DMS114 treated with DMSO at 0.1 percent for 48 hours (cell line): ENCODE measurements around the gene GSDME.
A peak's percentile ranks its signal among the peaks of the same experiment; 100 is the strongest.

Experiments used
- DNase-seq: peaks from one replicate; lab custom pipeline; 2025; ENCODE audit not compliant: unreplicated experiment; lab: John Stamatoyannopoulos, UW

The GSDME gene

DNA sequence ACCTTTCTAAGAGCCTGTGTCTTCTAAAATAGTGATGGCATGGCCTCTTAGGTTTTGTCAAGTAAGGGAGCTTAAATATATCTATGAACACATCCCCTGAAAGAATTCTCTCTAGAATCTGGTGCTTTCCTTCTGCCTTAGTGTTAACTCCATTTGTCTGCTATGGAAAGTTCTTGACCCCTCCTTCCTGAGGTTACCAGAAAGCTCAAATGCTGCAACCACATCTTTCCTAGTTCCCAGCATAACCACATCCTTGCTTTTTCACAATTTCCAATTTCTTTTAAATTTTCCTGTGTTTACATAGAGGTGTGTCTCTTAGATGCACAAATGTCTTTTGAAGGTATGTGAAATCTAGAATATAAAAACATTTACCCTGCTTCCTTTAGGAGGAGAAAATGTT is 16.4 kb upstream of the GSDME start:
- DNase-seq, result no peak

DNA sequence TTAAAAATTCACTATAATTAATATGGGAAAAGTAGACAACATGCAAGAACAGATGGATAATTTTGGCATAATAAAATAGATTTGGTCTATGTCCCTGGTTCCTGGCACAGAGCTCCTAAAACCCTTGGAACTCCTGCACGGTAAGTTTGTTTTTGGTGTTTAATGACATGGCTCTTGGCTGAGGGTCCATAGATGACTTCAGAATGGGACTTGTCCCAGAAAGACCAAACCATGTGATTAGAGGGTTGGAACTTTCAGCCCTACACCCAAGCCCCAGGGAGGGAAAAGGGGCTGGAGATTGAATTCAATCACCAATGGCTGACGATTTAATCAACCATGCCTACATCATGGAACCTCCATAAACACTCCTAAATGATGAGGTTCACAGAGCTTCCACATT is 12.6 kb upstream of the GSDME start:
- DNase-seq, result no peak

DNA sequence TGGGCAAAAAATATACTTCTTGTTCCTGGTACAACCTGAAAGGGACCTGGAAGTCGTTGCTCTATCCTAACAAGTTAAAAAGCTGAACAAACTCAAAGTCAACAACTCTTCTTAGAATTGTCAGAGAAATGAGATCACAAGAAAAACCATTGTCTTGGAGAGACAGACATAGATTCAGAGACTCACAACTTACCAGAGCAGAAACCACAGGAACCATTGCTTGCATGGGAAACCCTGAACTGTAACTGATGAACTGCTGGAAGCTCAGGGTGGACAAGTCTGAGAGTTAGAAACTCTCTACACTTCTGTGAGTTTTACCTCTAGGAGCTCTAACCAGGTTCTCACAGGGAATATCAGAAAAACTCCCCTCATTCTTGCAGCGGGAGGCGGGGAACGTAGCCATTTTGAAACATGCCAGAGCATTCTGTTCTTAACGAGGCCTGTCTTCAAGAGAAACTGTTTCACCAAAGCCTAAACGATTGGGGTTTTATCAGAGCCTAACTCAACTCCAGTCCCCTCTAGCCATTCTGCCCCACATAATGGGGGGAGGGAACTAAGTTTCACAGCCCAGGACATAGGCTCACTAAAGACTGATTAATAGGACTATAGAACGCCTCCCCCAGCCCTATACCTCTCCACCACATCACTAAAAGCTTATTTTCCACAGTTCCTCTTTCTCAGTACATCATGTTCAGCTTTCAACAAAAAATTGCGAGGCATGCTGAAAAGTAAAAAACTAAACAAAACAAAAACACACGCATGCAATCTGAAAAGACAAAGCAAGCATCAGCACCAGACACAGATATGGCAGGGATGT is 12.0 kb upstream of the GSDME start:
- no peak for DNase-seq

DNA sequence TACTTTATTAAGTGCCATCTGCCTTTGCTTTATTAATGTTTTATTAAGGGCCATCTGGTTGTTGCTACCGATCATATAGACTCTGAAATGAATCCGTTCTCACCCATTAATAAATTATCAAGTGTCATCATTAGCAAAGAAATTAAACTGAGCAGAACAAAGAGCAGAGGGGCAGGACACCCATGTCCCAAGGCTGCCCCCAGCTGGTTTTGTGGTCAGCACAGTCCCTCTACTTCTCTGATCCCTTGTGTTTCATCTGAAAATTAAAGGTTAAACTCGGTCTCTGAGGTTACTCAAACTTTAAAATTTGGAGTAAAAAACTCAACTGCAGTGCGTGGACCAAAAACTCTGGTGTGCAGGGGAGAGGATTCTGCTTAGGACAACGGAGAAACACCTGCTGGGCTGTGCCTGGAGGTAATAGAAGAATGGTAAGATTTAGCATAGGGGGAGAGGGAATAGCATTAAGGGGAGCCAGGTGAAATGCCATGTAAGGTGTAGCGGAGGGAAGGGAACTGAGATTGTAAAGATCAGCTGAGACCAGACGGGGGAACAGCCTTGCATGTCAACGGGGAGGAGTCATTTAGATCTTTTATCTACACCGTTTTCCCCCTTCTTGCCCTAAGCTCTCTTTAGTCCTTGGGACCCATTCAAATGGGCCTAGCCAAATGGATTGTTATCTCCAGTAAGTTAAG is 10.8 kb upstream of the GSDME start:
- no peak for DNase-seq

DNA sequence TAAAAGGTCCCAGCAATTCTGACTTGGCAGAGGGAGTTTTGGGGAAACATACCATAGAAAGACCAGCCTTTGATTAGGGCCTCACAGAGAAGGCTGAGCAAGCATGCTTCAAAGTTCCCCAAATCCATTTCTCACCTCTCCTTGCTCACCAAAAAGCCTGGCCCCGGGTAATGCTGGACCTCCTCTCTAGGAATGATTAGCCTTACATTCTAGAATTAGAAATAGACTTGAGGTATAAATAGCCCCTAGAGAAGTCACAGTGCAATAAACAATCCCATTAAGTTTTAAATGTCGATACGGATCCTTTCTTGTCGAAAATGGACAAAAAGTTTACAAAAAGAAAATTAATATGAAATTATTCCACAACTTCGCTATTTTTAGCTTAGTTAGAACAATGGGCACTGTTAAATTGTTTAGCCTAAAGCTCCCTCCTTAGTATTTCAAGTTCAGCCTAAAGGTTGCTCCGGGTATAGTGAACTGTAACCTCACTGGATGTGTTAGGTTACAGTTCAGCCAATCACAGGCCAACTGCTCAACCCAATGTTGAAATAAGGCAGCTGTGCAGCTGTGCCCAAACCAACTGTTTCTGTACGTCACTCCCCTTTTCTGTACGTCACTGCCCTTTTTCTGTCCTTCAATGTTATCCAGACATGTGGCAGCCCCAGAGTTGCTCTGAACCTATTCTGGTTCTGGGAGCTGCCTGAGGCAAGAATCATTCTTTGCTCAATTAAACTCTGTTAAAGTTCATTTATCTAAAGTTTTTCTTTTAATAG is 7.9 kb upstream of the GSDME start:
- DNase-seq, result no peak

DNA sequence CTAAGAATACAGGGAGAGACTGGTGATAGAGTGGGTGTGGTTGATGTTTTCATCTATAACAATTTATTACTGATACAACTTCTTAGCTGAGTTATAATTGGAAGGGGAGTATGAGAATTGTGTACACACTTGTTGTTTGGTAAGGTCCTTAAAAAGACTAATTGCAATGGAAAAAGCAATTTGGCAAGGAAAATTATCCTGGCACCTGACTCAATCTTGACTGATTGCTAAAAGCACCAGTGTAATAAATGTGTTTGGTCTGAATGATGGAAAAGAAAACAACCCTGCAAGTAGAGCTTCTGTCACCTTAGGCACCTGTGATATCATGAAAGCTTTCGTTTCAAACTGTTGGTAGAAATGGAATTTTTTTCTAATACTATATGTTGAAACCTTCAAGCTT is 6.7 kb upstream of the GSDME start:
- DNase-seq, result no peak

DNA sequence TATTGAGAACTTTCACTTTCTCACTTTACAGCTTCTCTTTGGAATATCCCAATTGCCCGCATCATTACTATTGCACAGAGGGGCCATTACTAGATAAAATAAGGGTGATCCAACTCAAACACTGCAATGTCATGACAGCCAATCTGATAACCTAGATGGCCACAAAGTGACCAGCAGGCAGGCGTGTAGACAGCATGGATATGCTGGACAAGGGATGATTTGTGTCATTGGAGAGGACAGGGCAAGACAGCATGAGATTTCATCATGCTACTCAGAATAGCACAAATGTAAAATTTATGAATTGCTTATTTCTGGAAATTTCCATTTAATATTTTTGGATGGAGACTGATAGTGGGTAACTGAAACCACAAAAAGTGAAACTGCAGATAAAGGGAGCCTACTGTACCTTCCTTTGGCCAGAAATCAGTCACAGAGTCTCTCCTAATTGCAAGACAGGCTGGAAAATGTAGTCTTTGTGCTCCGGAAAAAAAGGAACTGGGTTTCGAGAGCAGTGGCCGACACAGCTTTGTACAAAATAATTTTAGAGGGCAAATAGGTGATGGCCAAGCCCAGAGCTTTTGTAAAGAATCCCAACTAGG is 6.1 kb upstream of the GSDME start:
- no peak for DNase-seq

DNA sequence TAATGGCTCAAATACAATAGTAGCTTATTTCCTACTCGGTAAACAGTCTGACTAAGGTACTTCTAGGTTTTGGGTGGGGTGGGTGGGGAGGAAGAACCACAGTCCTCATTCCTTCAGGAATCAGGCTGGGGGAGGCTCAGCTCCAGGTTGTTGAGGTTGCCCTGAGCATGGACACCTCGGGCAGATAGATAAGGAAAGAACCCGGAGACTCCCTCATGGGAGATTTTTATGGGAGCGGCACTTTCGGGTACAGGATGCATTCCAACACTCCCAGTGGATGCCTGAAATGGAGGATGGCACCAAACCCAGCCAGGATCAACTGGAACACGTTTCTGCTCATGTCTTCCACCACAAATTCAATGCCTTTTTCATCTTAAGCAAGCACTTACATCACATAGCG is 5.5 kb upstream of the GSDME start:
- DNase-seq, result no peak

DNA sequence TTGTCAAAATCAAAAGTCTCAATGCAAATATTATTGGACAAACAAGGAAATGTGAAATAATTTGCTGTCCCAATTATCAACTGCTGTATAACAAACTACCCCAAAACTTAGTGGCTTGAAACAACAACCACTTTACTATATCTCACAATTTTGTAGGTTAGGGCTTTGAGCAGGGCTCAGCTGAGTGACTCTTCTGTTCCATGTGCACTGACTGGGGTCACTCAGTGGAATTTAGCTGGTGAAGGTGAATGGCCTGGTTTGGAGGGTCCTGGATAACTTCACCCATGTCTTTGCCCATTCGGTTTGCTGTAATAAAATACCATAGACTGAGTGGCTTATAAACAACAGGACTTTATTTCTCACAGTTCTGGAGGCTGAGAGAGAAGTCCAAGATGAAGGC is 3.7 kb upstream of the GSDME start:
- no peak for DNase-seq

DNA sequence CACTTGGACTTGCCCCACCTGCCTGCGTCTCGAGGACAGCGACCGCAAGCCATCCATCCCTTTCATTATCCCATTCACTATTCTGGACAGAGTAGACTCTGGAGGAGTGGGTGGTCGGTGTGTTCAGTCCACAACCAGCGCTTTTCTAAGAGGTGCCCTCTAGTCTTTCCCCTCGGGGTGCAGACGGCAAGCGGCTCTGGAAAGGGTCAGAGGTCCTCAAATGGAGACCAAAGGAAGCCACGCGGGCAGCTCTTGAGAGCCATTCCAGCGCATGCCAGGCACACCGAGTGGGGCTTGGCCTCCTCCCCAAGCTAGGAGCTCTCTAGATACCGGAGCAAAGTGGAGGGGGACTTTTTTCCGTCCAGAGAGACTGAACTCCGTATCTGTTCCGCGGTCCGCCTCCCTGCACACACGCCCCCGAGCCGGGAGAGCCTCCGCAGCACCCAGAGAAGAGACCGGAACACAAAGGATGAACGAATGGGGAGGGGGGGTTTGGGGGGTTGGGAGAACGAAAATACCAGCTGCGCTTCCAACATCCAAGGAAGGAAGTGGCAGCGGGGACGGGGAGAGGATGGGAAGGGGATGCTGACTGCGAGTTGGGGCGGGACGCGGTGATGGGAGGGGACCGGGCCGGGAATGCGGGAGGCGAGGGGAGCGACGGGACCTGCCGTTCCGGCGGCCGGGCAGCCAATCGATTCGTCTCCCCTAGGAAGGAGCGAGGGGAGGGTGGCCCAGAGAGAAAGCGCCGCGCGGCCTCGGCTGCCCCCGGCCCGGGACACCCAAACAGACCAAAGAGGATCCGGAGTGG is 515 bp downstream of the GSDME start:
- DNase-seq, result peak; percentile 53

DNA sequence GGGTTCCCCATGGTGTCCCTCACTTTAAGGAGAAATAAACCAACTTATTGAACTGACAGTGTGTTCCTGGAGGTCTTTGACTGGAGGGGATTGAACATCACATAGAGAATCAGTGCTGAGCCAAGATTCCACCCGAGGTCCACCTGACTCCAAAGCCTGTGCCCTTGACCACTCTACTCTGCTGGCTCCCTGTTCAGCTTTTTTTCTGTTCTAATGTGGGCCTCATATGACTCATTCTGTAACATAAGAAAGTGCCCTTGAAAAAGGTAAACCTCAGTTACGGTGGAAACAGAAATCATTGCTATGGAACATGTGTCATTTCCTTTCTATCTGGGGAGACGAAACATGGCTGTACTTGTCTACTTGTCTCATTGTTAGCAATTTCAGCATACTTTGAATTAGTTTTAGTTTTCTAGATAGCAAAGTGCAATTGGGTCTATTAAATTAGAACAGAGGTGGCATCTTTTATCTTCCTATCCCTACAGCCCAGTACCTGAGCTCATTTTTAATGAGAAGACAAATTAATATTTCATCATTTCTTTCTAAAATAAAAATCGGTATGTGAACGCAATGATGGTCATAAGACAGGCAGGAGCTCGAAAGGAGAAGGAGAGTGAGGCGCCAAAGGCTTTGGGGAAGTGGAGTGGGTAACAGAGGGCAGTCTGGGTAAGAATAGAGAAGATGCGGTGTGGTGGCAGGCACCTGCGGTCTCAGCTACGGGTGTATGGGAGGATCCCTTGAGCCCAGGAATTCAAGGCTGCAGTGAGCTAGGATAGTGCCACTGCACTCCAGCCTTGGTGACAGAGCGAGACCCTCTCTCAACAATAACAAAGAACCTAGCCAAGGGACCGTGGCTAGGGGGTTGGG is 1.5 kb downstream of the GSDME start:
- no peak for DNase-seq

DNA sequence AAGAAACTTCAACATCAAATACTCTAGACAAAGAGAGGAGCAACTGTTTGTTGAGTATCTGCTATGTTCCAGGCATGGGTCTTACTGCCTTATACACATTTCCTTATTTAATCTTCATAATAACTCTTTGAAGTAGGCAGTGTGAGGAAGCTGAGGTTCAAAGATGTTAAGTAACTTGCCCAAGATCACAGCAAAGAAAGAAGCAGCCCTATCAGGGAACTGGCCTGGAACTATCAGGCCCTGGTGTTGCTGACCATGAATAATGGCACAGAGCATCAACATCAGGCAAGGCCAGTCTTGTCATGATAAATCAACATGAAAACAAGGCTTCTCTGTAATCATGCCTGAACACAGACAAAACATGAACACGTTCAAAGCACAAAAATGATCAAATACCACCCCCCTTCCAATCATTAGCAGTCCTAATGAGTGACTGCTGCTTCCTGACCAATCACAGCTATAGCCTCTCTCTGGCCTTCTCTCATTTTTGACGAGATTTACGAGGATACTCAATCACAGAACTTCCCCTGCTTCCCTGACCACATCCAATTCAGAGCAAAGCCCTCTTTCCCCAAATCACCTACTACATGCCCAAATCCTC is 2.3 kb downstream of the GSDME start:
- DNase-seq, result no peak

DNA sequence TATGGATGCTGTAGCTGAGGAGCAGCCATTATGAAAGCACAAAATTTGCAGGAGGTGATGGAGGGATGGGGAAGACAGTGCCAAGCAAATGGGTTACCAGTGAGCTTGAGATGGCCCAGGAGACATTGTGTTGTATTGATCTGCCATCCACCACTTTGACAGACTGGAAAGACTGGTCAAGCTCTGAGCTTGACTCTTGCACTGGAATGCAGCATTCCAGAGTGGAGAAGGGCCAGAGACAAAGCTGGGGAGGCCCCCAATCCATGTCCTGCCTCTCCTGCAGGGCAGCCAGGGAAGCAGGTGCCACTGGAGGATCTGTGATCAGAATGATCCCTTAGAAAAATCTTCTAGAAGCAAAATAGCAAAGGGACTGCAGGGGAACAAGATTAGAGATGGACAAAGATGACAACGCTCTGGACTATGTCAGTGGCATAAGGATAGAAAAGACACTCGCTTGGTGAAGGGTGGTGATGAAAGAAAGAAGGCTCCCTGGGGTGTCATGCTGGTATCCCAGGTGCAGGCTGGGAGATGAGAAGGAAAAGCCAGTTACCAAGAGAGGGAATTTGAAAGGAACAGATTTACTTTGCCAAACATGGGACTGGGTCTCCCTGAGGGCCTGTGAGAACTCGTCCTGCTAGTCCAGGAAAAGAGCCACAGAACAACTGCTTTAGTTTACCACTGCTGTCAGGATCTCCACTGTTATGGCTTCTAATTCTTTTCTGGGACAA is 5.0 kb downstream of the GSDME start:
- DNase-seq, result no peak

DNA sequence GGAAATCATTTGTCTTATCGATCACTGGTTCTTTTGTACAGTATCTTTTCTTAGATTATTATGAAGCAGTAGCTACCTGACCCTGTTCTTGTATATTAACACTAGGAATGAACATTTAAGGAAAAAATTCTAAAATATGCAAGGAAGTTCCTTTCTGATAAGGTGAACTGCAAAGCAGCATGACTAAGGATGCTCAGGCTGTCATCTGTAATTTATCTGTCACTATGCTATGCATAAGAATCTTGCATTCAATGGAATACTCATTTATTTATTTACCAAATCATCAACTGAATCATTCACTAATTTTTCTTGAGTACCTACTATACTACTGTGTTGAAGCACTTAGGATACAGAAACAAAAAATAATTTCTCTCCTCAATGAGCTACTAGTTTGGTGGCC is 5.8 kb downstream of the GSDME start:
- DNase-seq, result no peak

DNA sequence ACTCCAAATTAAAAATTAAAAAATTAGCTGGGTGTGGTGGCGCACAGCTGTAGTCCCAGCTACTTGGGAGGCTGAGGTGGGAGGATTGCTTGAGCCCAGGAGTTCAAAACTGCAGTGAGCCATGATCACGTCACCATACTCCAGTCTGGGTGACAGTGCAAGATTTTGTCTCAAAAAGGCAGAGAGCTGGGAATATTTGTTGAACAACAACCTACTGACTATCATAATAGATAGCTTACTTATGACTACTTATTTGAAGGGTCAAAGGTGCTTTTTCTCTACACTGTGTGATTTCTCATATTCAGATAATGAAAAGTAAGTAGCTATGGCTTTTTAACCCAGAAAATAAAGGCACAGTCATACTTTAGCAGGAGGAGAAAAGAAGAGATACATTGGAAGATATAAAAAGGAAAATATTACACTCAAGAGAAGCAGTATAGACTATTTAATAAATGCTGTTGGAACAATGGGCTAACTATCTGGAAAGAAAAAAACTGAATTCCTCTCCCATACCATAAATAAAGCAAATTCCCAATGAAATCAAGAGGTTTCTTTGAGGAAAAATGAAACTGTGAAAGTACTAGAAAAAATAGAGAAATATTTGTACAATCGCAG is 6.7 kb downstream of the GSDME start:
- DNase-seq, result no peak

DNA sequence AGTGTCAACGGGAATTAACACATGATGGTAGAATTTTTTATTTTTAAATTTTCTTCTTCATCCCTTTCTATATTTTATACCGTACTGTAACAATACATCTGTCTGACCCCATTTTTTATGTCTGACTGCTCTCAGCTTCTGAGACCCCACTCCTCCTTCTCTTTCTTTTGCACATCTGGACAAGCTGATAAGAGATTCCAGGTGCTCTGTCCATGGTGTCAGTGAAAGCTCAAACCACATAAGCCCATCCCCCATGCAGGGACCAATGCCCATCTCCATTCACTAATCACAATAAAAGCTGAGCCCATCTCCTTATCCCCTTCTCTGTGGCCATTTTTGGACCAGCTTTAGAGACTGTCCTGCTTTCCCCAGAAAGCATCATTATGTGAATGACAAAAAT is 8.7 kb downstream of the GSDME start:
- no peak for DNase-seq

DNA sequence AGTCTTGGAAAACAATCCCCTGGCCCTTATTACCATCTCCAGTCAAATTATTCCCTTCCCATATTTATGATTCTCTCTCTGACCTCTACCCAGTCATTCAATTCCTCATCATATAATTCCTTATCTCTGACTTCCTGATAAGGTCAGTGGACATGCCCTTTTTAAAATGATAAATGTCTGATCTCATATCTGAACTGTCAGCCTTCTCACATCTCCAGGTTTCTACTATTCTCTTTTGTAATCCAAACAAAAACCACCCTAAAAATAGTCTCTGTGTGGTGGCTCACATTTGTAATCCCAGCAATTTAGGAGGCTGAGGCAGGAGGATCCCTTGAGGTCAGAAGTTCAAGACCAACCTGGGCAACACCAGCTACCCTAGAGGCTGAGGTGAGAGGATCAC is 11.9 kb downstream of the GSDME start:
- DNase-seq, result no peak

DNA sequence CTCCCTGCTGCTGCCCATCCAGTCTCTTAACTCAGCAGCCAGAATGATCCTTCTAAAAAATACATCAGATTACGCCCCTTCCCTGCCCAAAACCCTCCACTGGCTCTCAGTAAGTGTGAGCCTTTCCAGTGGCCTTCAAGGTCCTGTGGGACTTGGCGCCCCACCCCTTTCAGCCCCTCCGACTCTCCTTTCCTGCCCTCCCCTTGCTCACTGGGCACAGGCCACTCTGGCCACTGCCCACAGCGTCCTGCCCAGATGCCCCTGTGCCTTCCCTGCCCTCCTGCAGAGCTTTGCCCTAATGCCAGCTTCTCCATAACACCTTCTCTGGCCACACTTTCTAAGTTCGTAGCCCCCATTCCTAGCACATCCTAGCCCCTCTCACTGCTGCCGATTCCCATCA is 13.8 kb downstream of the GSDME start:
- no peak for DNase-seq
